DND-41 (cell line): Measurements from ENCODE around the gene RHPN2.
"Not testable (repeated sequence)": the region's sequence is repeated elsewhere in the genome, so short reads cannot be mapped to it uniquely, and the experiment has no call there.

Experiments used
- ATAC-seq: fragments of 200-7000 bp; cut with Tn5 transposase; 3 replicates; pipeline ENCODE4 v1.9.1; 2021; ENCODE audit warnings: low read depth; ENCODE audit not compliant: insufficient read depth
- DNase-seq: peaks from one replicate; pipeline ENCODE4 v3.0.0-alpha.2; 2020
- H2AFZ ChIP-seq: 2 replicates; pipeline ENCODE4 v1.6.0; 2012; ENCODE audit warnings: low read depth, low read length
- H3K27ac ChIP-seq: 2 replicates; pipeline ENCODE4 v1.5.1; 2012; ENCODE audit warnings: low read length, inconsistent platforms
- H3K27me3 ChIP-seq: fragments of 200-600 bp; sonication (generic); 2 replicates; pipeline ENCODE4 v1.6.0; 2012; ENCODE audit warnings: low read length, mild to moderate bottlenecking, inconsistent platforms; ENCODE audit not compliant: insufficient read depth, poor library complexity
- H3K36me3 ChIP-seq: 2 replicates; pipeline ENCODE4 v1.5.1; 2012; ENCODE audit warnings: low read length, inconsistent platforms; ENCODE audit not compliant: insufficient read depth
- H3K4me1 ChIP-seq: 2 replicates; pipeline ENCODE4 v1.5.1; 2012; ENCODE audit warnings: mild to moderate bottlenecking, low read length; ENCODE audit not compliant: insufficient read depth
- H3K4me2 ChIP-seq: 2 replicates; pipeline ENCODE4 v1.6.0; 2012; ENCODE audit warnings: mild to moderate bottlenecking, moderate library complexity, low read length, inconsistent platforms; ENCODE audit not compliant: insufficient read depth
- H3K4me3 ChIP-seq, 2 experiments: fragments of 200-600 bp in 1 of 2; shearing (Covaris generic) in 1 of 2; 2 replicates each; pipeline ENCODE4 v1.5.1; 2012 to 2016; ENCODE audit warnings: inconsistent platforms in 2 of 2, low read length in 2 of 2, mild to moderate bottlenecking in 2 of 2, low read depth in 1 of 2, moderate library complexity in 1 of 2
- H3K79me2 ChIP-seq: 2 replicates; pipeline ENCODE4 v1.6.0; 2012; ENCODE audit warnings: low read length, inconsistent platforms; ENCODE audit not compliant: insufficient read depth
- H3K9ac ChIP-seq: 2 replicates; pipeline ENCODE4 v1.6.0; 2012; ENCODE audit warnings: low read depth, mild to moderate bottlenecking, inconsistent platforms, low read length, moderate library complexity
- H3K9me3 ChIP-seq: 2 replicates; pipeline ENCODE4 v1.5.1; 2012; ENCODE audit warnings: low read length, moderate library complexity, mild to moderate bottlenecking, inconsistent platforms; ENCODE audit not compliant: insufficient read depth, severe bottlenecking
- H4K20me1 ChIP-seq: 2 replicates; pipeline ENCODE4 v1.6.0; 2012; ENCODE audit warnings: low read length; ENCODE audit not compliant: insufficient read depth
- EZH2 ChIP-seq: IDR thresholded peaks from 3 replicates; pipeline ENCODE4 v1.6.1; 2012; ENCODE audit warnings: borderline replicate concordance, low read depth, mild to moderate bottlenecking, moderate library complexity, low read length, inconsistent platforms; ENCODE audit not compliant: severe bottlenecking
- TF ChIP-seq, protein P1 (sequence below): IDR thresholded peaks from 2 replicates; pipeline ENCODE4 v1.5.1; 2012; ENCODE audit warnings: borderline replicate concordance, low read length, moderate library complexity, mild to moderate bottlenecking; ENCODE audit not compliant: poor library complexity, severe bottlenecking; ENCODE audit errors: extremely low read depth

Gene RHPN2

DNA sequence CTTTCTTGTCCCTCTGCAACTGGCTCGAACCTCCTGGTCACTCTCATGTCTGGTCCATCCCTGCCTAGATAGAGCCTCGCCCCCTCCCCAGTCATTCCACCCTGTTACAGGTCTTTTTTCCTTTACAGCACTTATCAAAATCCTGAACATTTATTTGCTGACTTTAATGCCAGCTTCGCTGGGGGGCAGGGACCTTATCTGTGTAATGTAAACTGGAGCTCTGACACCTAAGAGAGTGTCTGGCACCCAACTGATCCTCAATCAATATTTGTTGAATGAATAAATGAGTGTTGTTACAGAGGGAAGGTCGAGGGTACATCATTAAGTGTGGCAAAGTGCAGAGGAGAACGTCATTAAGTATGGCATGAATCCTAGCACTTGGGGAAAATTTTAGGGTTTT lies 76.0 kb downstream of the RHPN2 start:
- Histone ChIP-seq H3K9ac (no peak overlapping the region), H4K20me1 (no peaks in the 10 kb centered on the region), H3K4me2 (no peak overlapping the region), H3K36me3 (no peaks in the 10 kb centered on the region), H3K4me1 (no peaks in the 10 kb centered on the region), H3K4me3 (no peak overlapping the region), H3K79me2 (no peaks in the 10 kb centered on the region), H3K27me3 (no peaks in the 10 kb centered on the region), H3K9me3 (no peaks in the 10 kb centered on the region), H2AFZ (no peak overlapping the region), H3K27ac (no peak overlapping the region)
- TF ChIP-seq EZH2 = no peak
- TF ChIP-seq, protein P1, sequence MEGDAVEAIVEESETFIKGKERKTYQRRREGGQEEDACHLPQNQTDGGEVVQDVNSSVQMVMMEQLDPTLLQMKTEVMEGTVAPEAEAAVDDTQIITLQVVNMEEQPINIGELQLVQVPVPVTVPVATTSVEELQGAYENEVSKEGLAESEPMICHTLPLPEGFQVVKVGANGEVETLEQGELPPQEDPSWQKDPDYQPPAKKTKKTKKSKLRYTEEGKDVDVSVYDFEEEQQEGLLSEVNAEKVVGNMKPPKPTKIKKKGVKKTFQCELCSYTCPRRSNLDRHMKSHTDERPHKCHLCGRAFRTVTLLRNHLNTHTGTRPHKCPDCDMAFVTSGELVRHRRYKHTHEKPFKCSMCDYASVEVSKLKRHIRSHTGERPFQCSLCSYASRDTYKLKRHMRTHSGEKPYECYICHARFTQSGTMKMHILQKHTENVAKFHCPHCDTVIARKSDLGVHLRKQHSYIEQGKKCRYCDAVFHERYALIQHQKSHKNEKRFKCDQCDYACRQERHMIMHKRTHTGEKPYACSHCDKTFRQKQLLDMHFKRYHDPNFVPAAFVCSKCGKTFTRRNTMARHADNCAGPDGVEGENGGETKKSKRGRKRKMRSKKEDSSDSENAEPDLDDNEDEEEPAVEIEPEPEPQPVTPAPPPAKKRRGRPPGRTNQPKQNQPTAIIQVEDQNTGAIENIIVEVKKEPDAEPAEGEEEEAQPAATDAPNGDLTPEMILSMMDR = no peak
- DNase-seq = no peak
- ATAC-seq = no peak

DNA sequence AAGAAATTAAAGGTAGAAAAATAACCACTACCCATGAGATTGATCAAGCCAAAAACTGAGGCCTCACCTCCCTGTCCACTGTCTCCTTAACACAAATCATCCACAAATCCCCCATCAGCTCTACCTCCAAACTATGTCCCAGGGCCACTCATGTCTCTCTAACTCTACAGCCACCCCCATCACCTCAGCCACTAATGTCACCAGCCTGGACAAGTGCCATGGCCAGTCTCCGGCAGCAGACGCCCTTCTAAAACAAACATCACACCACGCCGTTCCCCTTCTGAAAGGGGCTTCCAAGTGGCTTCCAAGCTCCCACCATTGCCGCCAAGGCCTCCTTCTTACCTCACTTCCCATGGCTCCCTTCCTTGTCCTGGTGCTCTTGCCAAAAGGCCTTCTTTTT lies 76.4 kb downstream of the RHPN2 start:
- H4K20me1 ChIP-seq, H3K36me3 ChIP-seq, H3K4me2 ChIP-seq, H3K9ac ChIP-seq, H3K4me1 ChIP-seq, DNase-seq, H3K27ac ChIP-seq, ATAC-seq, H3K27me3 ChIP-seq, H3K79me2 ChIP-seq, H3K9me3 ChIP-seq, H3K4me3 ChIP-seq, H2AFZ ChIP-seq: not testable (repeated sequence)

DNA sequence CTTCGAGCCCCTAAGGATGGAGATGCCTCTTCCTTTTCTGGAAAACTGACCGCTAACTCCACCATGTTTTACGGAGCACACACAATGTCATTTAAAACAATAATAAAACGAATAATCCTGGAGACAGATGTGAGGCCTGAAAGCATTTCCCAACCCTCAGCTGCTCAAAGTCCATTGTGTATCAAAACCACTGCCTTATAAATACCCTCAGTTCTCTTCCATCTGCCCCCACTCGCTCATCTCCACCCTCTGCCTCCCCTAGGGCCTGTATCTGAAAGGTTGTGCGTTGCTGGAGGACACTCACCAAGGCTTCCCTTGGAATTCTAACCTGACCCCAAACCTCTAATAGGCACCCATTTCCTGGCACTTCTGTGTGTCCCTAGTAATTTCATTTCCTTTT lies 82.2 kb downstream of the RHPN2 start:
- H3K27me3 ChIP-seq, H3K9ac ChIP-seq, H3K4me1 ChIP-seq, H4K20me1 ChIP-seq, H3K4me3 ChIP-seq, H2AFZ ChIP-seq, H3K27ac ChIP-seq, H3K36me3 ChIP-seq, ATAC-seq, H3K4me2 ChIP-seq, H3K79me2 ChIP-seq, DNase-seq, H3K9me3 ChIP-seq: not testable (repeated sequence)

DNA sequence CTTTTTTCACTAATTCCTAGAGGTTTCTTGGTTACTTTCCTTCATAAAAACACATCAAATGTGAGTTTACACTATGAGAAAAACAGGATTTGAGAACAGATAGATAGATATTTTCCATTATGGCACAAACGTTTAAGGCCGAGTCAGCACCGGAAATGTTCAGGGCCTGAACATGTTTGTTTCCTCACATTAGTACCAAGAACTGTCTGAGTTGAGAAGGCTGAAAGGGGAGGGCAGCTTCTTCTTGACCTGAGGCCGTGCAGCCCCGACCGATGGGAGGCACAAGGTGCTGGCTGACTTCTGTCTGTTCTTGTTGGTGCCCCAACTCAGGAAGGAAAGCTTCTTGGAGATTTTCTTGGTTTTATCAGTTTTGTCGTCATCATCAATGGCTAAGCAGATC lies 84.9 kb downstream of the RHPN2 start:
- not testable (repeated sequence) for H3K9ac ChIP-seq, H3K79me2 ChIP-seq, DNase-seq, H4K20me1 ChIP-seq, H3K27ac ChIP-seq, H3K27me3 ChIP-seq, H3K4me3 ChIP-seq, H2AFZ ChIP-seq, H3K9me3 ChIP-seq, H3K4me1 ChIP-seq, ATAC-seq, H3K4me2 ChIP-seq
- H3K36me3 ChIP-seq = peaks cover 20% of the 10 kb centered on the region

DNA sequence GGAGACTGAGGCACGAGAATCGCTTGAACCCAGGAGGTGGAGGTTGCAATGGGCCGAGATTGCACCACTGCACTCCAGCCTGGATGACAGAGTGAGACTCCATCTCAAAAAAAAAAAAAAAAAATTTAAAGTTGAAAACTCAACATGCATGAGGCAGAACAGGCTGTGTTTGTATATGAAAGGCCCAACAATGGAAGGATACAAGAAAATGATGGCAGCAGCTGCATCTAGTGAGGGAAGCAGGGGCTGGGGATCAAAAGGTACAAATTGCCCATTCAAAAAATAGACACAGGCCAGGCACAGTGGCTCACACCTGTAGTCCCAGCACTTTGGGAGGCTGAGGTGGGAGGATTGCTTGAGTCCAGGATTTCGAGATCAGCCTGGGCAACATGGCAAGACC lies 86.9 kb downstream of the RHPN2 start:
- ATAC-seq, H3K9me3 ChIP-seq, DNase-seq, H4K20me1 ChIP-seq, H3K4me3 ChIP-seq, H3K79me2 ChIP-seq, H3K27ac ChIP-seq, H3K27me3 ChIP-seq, H3K9ac ChIP-seq, H3K4me1 ChIP-seq, H3K4me2 ChIP-seq, H2AFZ ChIP-seq: not testable (repeated sequence)
- peaks cover 26% of the 10 kb centered on the region for H3K36me3 ChIP-seq
